Measurements from ENCODE around the gene G6PC1. TPM values are rescaled to one million over a fixed set of nuclear protein-coding genes. Genes with fewer than 3 reads are reported as not detected.

G6PC1 gene
- total and polyA plus RNA-seq, 2 of the 13 experiments (the other 11 are each of a cell fraction or from before 2014, with no cell fraction given): 1.7 to 37.9 TPM

DNA sequence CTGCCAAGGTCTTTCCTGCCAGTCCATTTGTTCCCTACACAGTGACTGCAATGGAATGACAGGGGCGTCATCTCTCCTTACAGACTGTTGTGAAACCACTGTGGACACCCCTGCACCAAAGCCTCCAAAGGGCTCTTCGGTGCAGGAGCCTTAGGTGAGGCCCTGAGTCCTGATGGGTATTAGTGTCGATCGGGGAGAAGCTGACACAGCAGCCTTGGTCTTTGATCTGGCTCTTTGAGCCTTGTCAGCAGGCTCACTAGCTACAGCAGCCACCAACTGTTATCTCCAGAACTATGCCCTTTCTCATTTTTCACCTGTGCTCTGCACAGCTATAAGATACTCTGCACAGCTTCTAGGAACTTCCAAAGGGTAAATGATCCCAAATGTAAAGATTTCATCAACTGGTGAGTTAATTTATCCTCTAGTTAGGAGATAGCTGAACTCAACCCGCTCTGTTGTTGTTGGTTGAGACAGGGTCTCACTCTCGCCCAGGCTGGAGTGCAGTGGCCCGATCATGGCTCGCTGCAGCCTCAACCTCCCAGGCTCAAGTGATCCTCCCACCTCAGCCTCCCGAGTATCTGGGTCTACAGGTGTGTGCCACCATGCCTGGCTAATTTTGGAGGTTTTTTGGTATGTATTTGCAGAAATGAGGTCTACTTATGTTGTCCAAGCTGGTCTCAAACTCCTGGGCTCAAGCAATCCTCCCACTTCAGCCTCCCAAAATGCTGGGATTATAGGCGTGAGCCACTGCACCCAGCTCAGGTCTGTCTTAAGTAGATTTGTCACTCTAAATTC is 19.7 kb downstream of the G6PC1 start (continued):
- TF ChIP-seq, protein P1, sequence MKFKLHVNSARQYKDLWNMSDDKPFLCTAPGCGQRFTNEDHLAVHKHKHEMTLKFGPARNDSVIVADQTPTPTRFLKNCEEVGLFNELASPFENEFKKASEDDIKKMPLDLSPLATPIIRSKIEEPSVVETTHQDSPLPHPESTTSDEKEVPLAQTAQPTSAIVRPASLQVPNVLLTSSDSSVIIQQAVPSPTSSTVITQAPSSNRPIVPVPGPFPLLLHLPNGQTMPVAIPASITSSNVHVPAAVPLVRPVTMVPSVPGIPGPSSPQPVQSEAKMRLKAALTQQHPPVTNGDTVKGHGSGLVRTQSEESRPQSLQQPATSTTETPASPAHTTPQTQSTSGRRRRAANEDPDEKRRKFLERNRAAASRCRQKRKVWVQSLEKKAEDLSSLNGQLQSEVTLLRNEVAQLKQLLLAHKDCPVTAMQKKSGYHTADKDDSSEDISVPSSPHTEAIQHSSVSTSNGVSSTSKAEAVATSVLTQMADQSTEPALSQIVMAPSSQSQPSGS (CRISPR knock-in tag; IDR thresholded peaks at IDR 0.05): peak; percentile 59
- TF ChIP-seq ZXDC (CRISPR knock-in tag; IDR thresholded peaks at IDR 0.05) (0 out of 2 replicates have a peak, but pooled peaks have one; percentile 28), ZMYM3 (CRISPR knock-in tag; IDR thresholded peaks at IDR 0.05) (peak; percentile 60; the same call in 1 of the 2 replicates), ZNF407 (CRISPR knock-in tag; IDR thresholded peaks at IDR 0.05; ENCODE audit: not compliant biosample characterization) (peak; percentile 37), RFX5 (IDR thresholded peaks at IDR 0.05; ENCODE audit: low read depth, low read length) (no peak), ZNF274 (CRISPR knock-in tag; IDR thresholded peaks at IDR 0.05) (peak; percentile 77; the same call in 1 of the 2 replicates), ZNF263 (CRISPR knock-in tag; IDR thresholded peaks at IDR 0.05) (no peak), ZNF550 (CRISPR knock-in tag; IDR thresholded peaks at IDR 0.05; ENCODE audit: borderline replicate concordance) (no peak), ZBTB7B (CRISPR knock-in tag; IDR thresholded peaks at IDR 0.05) (peak; percentile 48; the same call in 1 of the 2 replicates), ZBTB3 (CRISPR knock-in tag; IDR thresholded peaks at IDR 0.05; ENCODE audit: borderline replicate concordance, low read depth) (no peak), THAP11 (CRISPR knock-in tag; IDR thresholded peaks at IDR 0.05) (0 out of 2 replicates have a peak, but pooled peaks have one; percentile 36)
- TF ChIP-seq, protein P2, sequence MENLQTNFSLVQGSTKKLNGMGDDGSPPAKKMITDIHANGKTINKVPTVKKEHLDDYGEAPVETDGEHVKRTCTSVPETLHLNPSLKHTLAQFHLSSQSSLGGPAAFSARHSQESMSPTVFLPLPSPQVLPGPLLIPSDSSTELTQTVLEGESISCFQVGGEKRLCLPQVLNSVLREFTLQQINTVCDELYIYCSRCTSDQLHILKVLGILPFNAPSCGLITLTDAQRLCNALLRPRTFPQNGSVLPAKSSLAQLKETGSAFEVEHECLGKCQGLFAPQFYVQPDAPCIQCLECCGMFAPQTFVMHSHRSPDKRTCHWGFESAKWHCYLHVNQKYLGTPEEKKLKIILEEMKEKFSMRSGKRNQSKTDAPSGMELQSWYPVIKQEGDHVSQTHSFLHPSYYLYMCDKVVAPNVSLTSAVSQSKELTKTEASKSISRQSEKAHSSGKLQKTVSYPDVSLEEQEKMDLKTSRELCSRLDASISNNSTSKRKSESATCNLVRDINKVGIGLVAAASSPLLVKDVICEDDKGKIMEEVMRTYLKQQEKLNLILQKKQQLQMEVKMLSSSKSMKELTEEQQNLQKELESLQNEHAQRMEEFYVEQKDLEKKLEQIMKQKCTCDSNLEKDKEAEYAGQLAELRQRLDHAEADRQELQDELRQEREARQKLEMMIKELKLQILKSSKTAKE (CRISPR knock-in tag; IDR thresholded peaks at IDR 0.05; ENCODE audit: borderline replicate concordance): peak; percentile 40; the same call in 1 of the 2 replicates

Measured in HepG2 (cell line).